ENCODE data around the gene ATP5F1E. TPM values are rescaled to one million over a fixed set of nuclear protein-coding genes. Genes with fewer than 3 reads are reported as not detected.

Gene ATP5F1E
- total RNA-seq, 1 experiment from 2014 or later = 52.7 TPM

- H3K27ac Mint-ChIP-seq = no peak overlapping the region
- no peak overlapping the region for H3K4ac ChIP-seq (ENCODE audit: low read depth, low read length)
- no peak overlapping the region for H3T11ph ChIP-seq (ENCODE audit: low read length)
- H3K36me3 Mint-ChIP-seq (ENCODE audit: insufficient read depth in 1 of 3, low read depth in 3 of 3) = no peaks in the 10 kb centered on the region
- H4K91ac ChIP-seq (ENCODE audit: insufficient read length, low read depth, low read length) = no peak overlapping the region
- no peaks in the 10 kb centered on the region for H3K79me2 ChIP-seq (ENCODE audit: insufficient read depth, low read length)
- no CpG with 5 or more reads among the region's 5 CpGs for WGBS (ENCODE audit: extremely low coverage, insufficient read length, low lambda C conversion rate)
- no peaks in the 10 kb centered on the region for H3K9me3 Mint-ChIP-seq
- H4K8ac ChIP-seq (replicated peaks; ENCODE audit: insufficient read length, low read depth, low read length) = no peak overlapping the region
- H2BK120ac ChIP-seq (ENCODE audit: low read depth, low read length, poor library complexity, severe bottlenecking) = no peak overlapping the region
- H3K27me3 ChIP-seq (ENCODE audit: insufficient read depth, low read length) = no peaks in the 10 kb centered on the region
- H2AK5ac ChIP-seq (ENCODE audit: insufficient read length, low read length) = no peak overlapping the region
- H3K18ac ChIP-seq (ENCODE audit: insufficient read length, low read depth, low read length) = no peak overlapping the region
- 0 out of 2 replicates have a peak, but pooled peaks cover 3% of the 10 kb centered on the region for H3K4me1 ChIP-seq (ENCODE audit: insufficient read depth, low read length)
- no peak for TF ChIP-seq CTCF (conservative IDR thresholded peaks at IDR 0.05)
- H3K9me3 ChIP-seq (ENCODE audit: control insufficient read depth, low read depth, low read length) = no peaks in the 10 kb centered on the region
- H2BK15ac ChIP-seq (ENCODE audit: low read depth, low read length) = no peak overlapping the region
- no peaks in the 10 kb centered on the region for H3K23me2 ChIP-seq (ENCODE audit: insufficient read length, low read depth, low read length, poor library complexity, severe bottlenecking)
- no peaks in the 10 kb centered on the region for H4K20me1 ChIP-seq (ENCODE audit: control insufficient read depth, insufficient read depth, insufficient read length)
- H2BK12ac ChIP-seq (ENCODE audit: insufficient read length, low read depth, low read length) = no peak overlapping the region
- H3K27ac ChIP-seq (ENCODE audit: insufficient read length, low read depth, low read length) = no peak overlapping the region
- no peak overlapping the region for H3K14ac ChIP-seq (ENCODE audit: insufficient read depth, low read length)
- no peaks in the 10 kb centered on the region for H3K79me1 ChIP-seq (ENCODE audit: insufficient read depth, low read depth, low read length, poor library complexity, severe bottlenecking)
- no peak overlapping the region for H3K56ac ChIP-seq (ENCODE audit: insufficient read length, low read depth, low read length)
- H3K4me3 Mint-ChIP-seq = no peak overlapping the region
- H4K5ac ChIP-seq (ENCODE audit: insufficient read length, low read depth, low read length) = no peak overlapping the region
- H2BK20ac ChIP-seq (ENCODE audit: low read depth, low read length, poor library complexity, severe bottlenecking) = no peak overlapping the region
- H2BK5ac ChIP-seq (ENCODE audit: insufficient read length, low read length) = no peak overlapping the region
- no peak overlapping the region for H3K4me2 ChIP-seq (ENCODE audit: insufficient read depth, insufficient read length, low read length)
- no peak for DNase-seq
- H3K23ac ChIP-seq (ENCODE audit: insufficient read length, low read depth, low read length) = no peak overlapping the region
- H2AFZ ChIP-seq (ENCODE audit: low read length) = no peak overlapping the region
- H3K9ac ChIP-seq (ENCODE audit: extremely low read depth, insufficient read length, low read length) = no peak overlapping the region
- peaks cover 10% of the 10 kb centered on the region; the same call in 1 of the 2 replicates for H3K27me3 Mint-ChIP-seq (ENCODE audit: low read depth)
- H3K4me1 Mint-ChIP-seq = peaks cover 0 to 4% of the 10 kb centered on the region in 2 experiments; a peak in 2 of 4 replicates
Measured at GRCh38 chr20:59078231-59078630, 46.1 kb upstream of the ATP5F1E start.
